OCI-LY7 (cell line): ENCODE results near the gene CLEC16A. TPM values are rescaled to one million over a fixed set of nuclear protein-coding genes. Genes with fewer than 3 reads are reported as not detected.

Experiments
- BruUV-seq: library from RNA; stranded (reverse); fragments of 400-500 nt; replicated peaks from 2 replicates; lab custom pipeline; 2021; lab: Mats Ljungman, UMichigan
- CTCF ChIA-PET: fragments of 300-600 bp; sonication (Branson Sonifier 250); formaldehyde crosslinking; loops from one replicate; lab custom pipeline; 2022; ENCODE audit warnings: antibody characterized with exemption; ENCODE audit not compliant: unreplicated experiment; lab: Charles Lee
- POLR2A ChIA-PET: fragments of 300-600 bp; sonication (Branson Sonifier 250); formaldehyde crosslinking; loops from one replicate; lab custom pipeline; 2022; ENCODE audit warnings: antibody characterized with exemption; lab: Charles Lee
- DNase-seq: peaks from one replicate; pipeline ENCODE4 v3.0.0-alpha.2; 2015; ENCODE audit warnings: low spot score
- H2AFZ ChIP-seq: fragments of 200-600 bp; sonication (generic), shearing (Covaris generic); 2 replicates; pipeline ENCODE4 v1.6.1; 2014; ENCODE audit warnings: mild to moderate bottlenecking, antibody characterized with exemption, low read length, moderate library complexity
- H3K27ac ChIP-seq: fragments of 200-600 bp; sonication (generic); 2 replicates; pipeline ENCODE4 v1.5.1; 2014; ENCODE audit warnings: mixed run types, low read depth, mild to moderate bottlenecking, moderate library complexity, low read length, inconsistent platforms; ENCODE audit not compliant: poor library complexity, severe bottlenecking
- H3K36me3 ChIP-seq: fragments of 200-600 bp; sonication (generic); 2 replicates; pipeline ENCODE4 v1.6.1; 2014; ENCODE audit warnings: mild to moderate bottlenecking, antibody characterized with exemption, low read length, moderate library complexity, mixed read lengths; ENCODE audit not compliant: insufficient read depth
- H3K4me1 ChIP-seq: fragments of 200-600 bp; sonication (generic); 2 replicates; pipeline ENCODE4 v1.5.1; 2014; ENCODE audit warnings: mild to moderate bottlenecking, low read length; ENCODE audit not compliant: insufficient read depth, poor library complexity, severe bottlenecking
- H3K4me2 ChIP-seq: fragments of 200-600 bp; sonication (generic); 2 replicates; pipeline ENCODE4 v1.6.1; 2014; ENCODE audit warnings: mild to moderate bottlenecking, low read length
- H3K4me3 ChIP-seq: fragments of 200-600 bp; sonication (generic); 2 replicates; pipeline ENCODE4 v1.5.1; 2014; ENCODE audit warnings: mild to moderate bottlenecking, low read depth, low read length; ENCODE audit not compliant: poor library complexity, severe bottlenecking
- H3K79me2 ChIP-seq: fragments of 200-600 bp; sonication (generic); 2 replicates; pipeline ENCODE4 v1.6.1; 2016; ENCODE audit warnings: low read depth, mild to moderate bottlenecking, low read length, moderate library complexity, mixed read lengths; ENCODE audit not compliant: insufficient read depth
- H3K9me2 ChIP-seq: fragments of 200-600 bp; sonication (generic); 2 replicates; pipeline ENCODE4 v1.6.1; 2016; ENCODE audit warnings: mild to moderate bottlenecking, low read length, mixed read lengths; ENCODE audit not compliant: insufficient read depth
- H3K9me3 ChIP-seq: fragments of 200-600 bp; sonication (generic); 2 replicates; pipeline ENCODE4 v1.6.1; 2014; ENCODE audit warnings: mild to moderate bottlenecking, mixed run types, low read length, mixed read lengths
- H4K20me1 ChIP-seq: fragments of 200-600 bp; sonication (generic); 2 replicates; pipeline ENCODE4 v1.6.1; 2014; ENCODE audit warnings: mild to moderate bottlenecking, antibody characterized with exemption, low read length, moderate library complexity, mixed read lengths; ENCODE audit not compliant: insufficient read depth
- CTCF ChIP-seq: fragments of 200-600 bp; sonication (generic); conservative IDR thresholded peaks from 2 replicates; pipeline ENCODE4 v1.5.1; 2014; ENCODE audit warnings: mild to moderate bottlenecking, antibody characterized with exemption, low read length, moderate library complexity, mixed read lengths
- EZH2phosphoT487 ChIP-seq: fragments of 200-600 bp; sonication (generic); IDR thresholded peaks from 2 replicates; pipeline ENCODE4 v1.6.1; 2018; ENCODE audit warnings: low read depth, borderline replicate concordance, mild to moderate bottlenecking, mixed run types, antibody characterized with exemption, low read length, moderate library complexity, mixed read lengths
- intact Hi-C: fragments of 100-400 bp; cut with micrococcal nuclease; formaldehyde crosslinking; loops from one replicate; pipeline ENCODE4 v1.10.0; 2022; ENCODE audit not compliant: unreplicated experiment
- total RNA-seq, 2 experiments: library from RNA; depleted of rRNA in 1 of 2; stranded (reverse); fragments of >200 nt in 1 of 2; shearing (Covaris generic) in 1 of 2; gene quantifications; 2 replicates each; pipeline ENCODE4 v1.2.3, GENCODE V29; 2014 to 2022

Gene CLEC16A
- total RNA-seq, 2 experiments from 2014 or later = 26.2 to 50.9 TPM

GRCh38 chr16:10943064-10943353 is 1.4 kb upstream of the CLEC16A start:
- H3K79me2 ChIP-seq = peaks cover 32% of the 10 kb centered on the region
- peak overlapping the region; percentile 78; the same call in 1 of the 2 replicates for H2AFZ ChIP-seq
- POLR2A ChIA-PET = interaction anchor here (1.3 kb wide), 1 partner anchor 10 kb away, joined by 3 read pairs; no protein-coding TSS in a partner anchor
- no peaks in the 10 kb centered on the region for H3K36me3 ChIP-seq
- no TSS peak for BruUV-seq
- H3K4me1 ChIP-seq = peaks cover 64% of the 10 kb centered on the region
- H3K27ac ChIP-seq = no peak overlapping the region
- no peaks in the 10 kb centered on the region for H3K9me2 ChIP-seq
- CTCF ChIA-PET = no interaction called here
- H3K4me3 ChIP-seq = peak overlapping the region; percentile 74
- no peak for DNase-seq
- peak overlapping the region; percentile 75 for H3K4me2 ChIP-seq
- intact Hi-C loops = loop anchor here (5.0 to 10.0 kb wide), 3 partner anchors 66 to 1848 kb away; partner anchors contain the start of genes ATF7IP2, CIITA and HAPSTR1
- H3K9me3 ChIP-seq = no peaks in the 10 kb centered on the region
- no peak for TF ChIP-seq EZH2phosphoT487
- TF ChIP-seq CTCF = no peak
- H4K20me1 ChIP-seq = 0 out of 2 replicates have a peak, but pooled peaks cover 14% of the 10 kb centered on the region

- Histone ChIP-seq H4K20me1 (0 out of 2 replicates have a peak, but pooled peaks cover 14% of the 10 kb centered on the region), H3K4me2 (peak overlapping the region; percentile 88), H3K79me2 (peaks cover 49% of the 10 kb centered on the region), H3K27ac (peak overlapping the region; percentile 51), H3K9me3 (no peaks in the 10 kb centered on the region), H3K4me3 (peak overlapping the region; percentile 85), H2AFZ (no peak overlapping the region), H3K36me3 (no peaks in the 10 kb centered on the region), H3K9me2 (no peaks in the 10 kb centered on the region), H3K4me1 (peaks cover 73% of the 10 kb centered on the region)
- intact Hi-C loops = loop anchor here (10.0 kb wide), 2 partner anchors 560 to 1850 kb away; partner anchors contain the start of genes ATF7IP2 and HAPSTR1
- no TSS peak for BruUV-seq
- CTCF ChIA-PET = interaction anchor here (0.6 kb wide), 1 partner anchor 19 kb away, joined by 3 read pairs; no protein-coding TSS in a partner anchor
- no peak for DNase-seq
- POLR2A ChIA-PET = interaction anchor here (0.6 to 0.8 kb wide), 3 partner anchors 11 to 100 kb away, joined by 3 to 4 read pairs (median 3); no protein-coding TSS in a partner anchor
- TF ChIP-seq EZH2phosphoT487 (no peak), CTCF (no peak)
Measured at GRCh38 chr16:10945065-10945787, 862 bp downstream of the CLEC16A start.
